Neutrophil (primary cell): ENCODE data around the gene USP25.

ENCODE experiments used
- H3K27ac ChIP-seq: fragments of 200-600 bp; sonication (generic); 2 replicates; pipeline ENCODE4 v1.5.1; 2016; ENCODE audit warnings: mild to moderate bottlenecking, moderate library complexity
- H3K27me3 ChIP-seq: fragments of 200-600 bp; sonication (generic); 2 replicates; pipeline ENCODE4 v1.6.0; 2016; ENCODE audit warnings: mild to moderate bottlenecking
- H3K36me3 ChIP-seq: fragments of 200-600 bp; sonication (generic); 2 replicates; pipeline ENCODE4 v1.5.1; 2017
- H3K4me1 ChIP-seq, 2 experiments: fragments of 200-600 bp in 1 of 2; sonication (generic) in 1 of 2; 1 replicate in 1 of 2; 2 replicates in 1 of 2; pipeline versions ENCODE4 v1.5.1 to v1.6.1; 2013 to 2016; ENCODE audit warnings: low read depth in 1 of 2, low read length in 1 of 2, mild to moderate bottlenecking in 1 of 2, moderate library complexity in 1 of 2; ENCODE audit not compliant: control insufficient read depth in 1 of 2, insufficient read depth in 1 of 2
- H3K4me3 ChIP-seq, 2 experiments: fragments of 200-600 bp in 1 of 2; sonication (generic) in 1 of 2; 1 replicate in 1 of 2; 2 replicates in 1 of 2; pipeline ENCODE4 v1.5.1; 2013 to 2016; ENCODE audit warnings: low read depth in 1 of 2, low read length in 1 of 2, mild to moderate bottlenecking in 1 of 2, moderate library complexity in 1 of 2
- H3K9me3 ChIP-seq: fragments of 200-600 bp; sonication (generic); 2 replicates; pipeline ENCODE4 v1.5.1; 2016
- TF ChIP-seq, protein P1 (sequence below): fragments of 200-600 bp; sonication (generic); IDR thresholded peaks from 2 replicates; pipeline ENCODE4 v1.5.1; 2016; ENCODE audit warnings: antibody characterized with exemption

Gene USP25

DNA sequence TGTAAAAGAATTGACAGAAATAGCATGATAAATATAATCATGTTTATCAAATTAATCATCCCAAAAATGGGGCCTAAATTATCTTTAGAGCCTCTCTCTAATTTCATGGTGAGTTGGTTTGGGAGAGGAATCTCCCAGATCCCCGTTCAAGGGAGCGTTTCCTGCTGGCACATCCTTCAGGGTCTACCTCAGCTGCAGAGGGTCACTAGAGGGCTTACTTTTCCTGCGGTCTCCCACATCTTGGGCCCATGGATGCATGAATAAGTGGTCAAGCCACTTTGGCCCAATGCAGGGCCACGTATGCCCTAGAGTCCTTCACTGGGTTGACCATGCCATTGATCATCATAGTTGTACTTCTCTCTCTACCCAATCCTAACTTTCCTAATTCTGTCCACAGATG lies 164.1 kb downstream of the USP25 start:
- Histone ChIP-seq H3K9me3 (no peaks in the 10 kb centered on the region), H3K4me1 (no peaks in the 10 kb centered on the region), H3K4me3 (no peak overlapping the region), H3K27me3 (no peaks in the 10 kb centered on the region), H3K36me3 (no peaks in the 10 kb centered on the region), H3K27ac (no peak overlapping the region)
- TF ChIP-seq, protein P1, sequence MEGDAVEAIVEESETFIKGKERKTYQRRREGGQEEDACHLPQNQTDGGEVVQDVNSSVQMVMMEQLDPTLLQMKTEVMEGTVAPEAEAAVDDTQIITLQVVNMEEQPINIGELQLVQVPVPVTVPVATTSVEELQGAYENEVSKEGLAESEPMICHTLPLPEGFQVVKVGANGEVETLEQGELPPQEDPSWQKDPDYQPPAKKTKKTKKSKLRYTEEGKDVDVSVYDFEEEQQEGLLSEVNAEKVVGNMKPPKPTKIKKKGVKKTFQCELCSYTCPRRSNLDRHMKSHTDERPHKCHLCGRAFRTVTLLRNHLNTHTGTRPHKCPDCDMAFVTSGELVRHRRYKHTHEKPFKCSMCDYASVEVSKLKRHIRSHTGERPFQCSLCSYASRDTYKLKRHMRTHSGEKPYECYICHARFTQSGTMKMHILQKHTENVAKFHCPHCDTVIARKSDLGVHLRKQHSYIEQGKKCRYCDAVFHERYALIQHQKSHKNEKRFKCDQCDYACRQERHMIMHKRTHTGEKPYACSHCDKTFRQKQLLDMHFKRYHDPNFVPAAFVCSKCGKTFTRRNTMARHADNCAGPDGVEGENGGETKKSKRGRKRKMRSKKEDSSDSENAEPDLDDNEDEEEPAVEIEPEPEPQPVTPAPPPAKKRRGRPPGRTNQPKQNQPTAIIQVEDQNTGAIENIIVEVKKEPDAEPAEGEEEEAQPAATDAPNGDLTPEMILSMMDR, result no peak

DNA sequence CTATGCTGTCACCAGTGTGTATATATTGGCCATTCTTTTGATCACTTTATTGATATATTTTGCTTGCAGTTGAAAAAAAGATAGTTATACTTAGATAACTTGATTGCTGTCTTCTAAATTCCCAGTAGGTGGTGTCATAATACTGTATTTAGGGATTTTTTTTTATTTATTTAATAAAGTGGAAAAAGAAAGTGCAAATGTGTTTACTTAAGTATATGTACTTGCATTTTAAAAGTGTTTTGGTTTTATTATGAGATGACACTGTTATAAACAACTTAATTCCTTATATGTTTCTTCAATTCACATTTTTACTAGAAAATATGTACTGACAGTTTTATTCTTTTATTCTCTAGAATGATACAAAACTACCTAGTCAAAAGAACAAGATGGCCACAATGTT lies 164.8 kb downstream of the USP25 start:
- Histone ChIP-seq H3K4me3 (no peak overlapping the region), H3K27ac (no peak overlapping the region), H3K27me3 (no peaks in the 10 kb centered on the region), H3K9me3 (no peaks in the 10 kb centered on the region), H3K4me1 (no peaks in the 10 kb centered on the region), H3K36me3 (no peaks in the 10 kb centered on the region)
- TF ChIP-seq, protein P1, result no peak

DNA sequence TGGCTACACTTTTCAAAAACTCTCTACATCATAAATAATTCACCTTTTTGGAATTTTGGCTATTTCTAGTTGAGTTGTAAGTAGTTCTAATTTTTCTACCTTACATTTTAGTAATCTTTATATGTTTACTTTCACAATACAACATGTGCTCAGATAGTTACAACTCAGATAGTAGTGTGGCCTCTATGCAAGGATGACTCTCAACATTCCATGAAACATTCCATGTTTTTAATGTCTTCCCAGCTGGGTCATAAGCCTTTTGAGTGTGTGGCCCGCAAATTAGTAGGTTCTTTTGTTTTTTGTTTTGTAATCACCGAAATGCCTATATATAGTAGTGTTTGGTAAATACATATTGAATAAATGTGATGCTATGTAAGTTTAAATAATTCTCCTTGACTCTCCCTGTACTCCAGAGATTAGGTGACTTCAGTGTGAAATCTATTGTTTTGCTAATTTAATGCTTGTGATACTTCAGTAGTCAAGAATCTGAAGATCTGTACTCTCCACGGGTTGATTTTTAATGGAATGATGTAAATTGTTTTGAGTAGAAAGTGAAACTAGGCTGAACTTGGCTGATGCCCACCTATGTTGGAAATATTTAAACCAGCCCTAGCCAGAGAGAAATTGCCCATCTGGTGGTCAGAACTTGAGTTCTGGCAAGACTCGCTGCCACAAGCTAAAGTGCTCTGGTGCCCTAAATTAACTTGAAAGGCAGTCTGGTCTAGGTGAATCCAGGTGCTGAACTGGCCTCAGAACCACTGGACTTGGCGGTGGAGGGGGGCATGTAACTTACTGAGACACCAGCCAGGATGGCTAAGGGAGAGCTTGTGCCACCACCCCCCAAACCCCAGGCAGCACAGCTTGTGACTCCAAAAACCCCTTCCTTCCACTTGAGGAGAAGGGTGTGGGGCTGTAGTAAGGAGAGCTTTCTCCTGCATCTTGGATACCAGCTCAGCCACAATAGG lies 165.6 kb downstream of the USP25 start:
- TF ChIP-seq, protein P1, result no peak
- no peak overlapping the region for H3K27ac ChIP-seq
- H3K9me3 ChIP-seq, result no peaks in the 10 kb centered on the region
- no peak overlapping the region for H3K4me3 ChIP-seq
- H3K27me3 ChIP-seq, result no peaks in the 10 kb centered on the region
- no peaks in the 10 kb centered on the region for H3K4me1 ChIP-seq
- H3K36me3 ChIP-seq, result no peaks in the 10 kb centered on the region

DNA sequence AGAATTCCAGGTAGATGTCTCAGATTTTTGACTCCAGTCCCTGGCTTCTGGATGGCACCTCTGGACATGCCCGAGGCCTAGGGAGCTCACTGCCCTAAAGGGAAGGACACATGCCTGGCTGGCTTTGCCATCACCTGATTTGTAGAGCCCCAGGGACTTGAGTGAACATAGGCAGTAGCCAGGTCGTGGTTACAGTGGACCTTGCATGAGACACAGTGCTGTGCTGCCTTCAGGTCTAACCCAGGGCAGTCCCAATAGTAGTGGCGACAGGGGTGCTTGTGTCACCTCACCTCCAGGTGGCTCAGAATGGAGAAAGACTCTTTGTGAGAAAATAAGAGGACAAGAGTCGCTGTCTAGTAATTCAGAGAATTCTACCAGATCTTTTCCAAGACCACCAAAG lies 166.7 kb downstream of the USP25 start:
- no peaks in the 10 kb centered on the region for H3K27me3 ChIP-seq
- H3K4me1 ChIP-seq, result no peaks in the 10 kb centered on the region
- TF ChIP-seq, protein P1, result no peak
- H3K36me3 ChIP-seq, result no peaks in the 10 kb centered on the region
- H3K27ac ChIP-seq, result no peak overlapping the region
- H3K4me3 ChIP-seq, result no peak overlapping the region
- H3K9me3 ChIP-seq, result no peaks in the 10 kb centered on the region

DNA sequence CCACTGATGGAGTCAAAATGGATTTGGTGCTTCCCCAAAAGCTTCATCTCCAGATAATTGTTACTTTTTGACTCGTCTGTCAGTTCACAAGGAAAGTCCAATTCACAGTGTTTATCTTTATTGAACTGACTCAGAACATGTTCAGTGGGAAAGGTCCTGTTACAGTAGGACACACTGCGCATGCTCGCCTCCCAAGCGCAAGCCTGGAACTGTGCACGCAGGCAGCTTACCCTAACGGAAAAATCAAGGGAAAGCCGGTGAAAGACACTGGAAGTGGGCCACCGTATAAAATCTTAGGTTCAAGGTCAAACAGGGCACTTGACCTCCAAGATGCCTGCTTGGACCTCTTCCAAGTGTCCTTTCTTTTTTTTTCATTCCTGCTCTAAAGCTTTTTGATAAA lies 174.6 kb downstream of the USP25 start:
- TF ChIP-seq, protein P1, result no peak
- Histone ChIP-seq H3K4me3 (no peak overlapping the region), H3K4me1 (no peaks in the 10 kb centered on the region), H3K36me3 (no peaks in the 10 kb centered on the region), H3K27me3 (no peaks in the 10 kb centered on the region), H3K9me3 (no peaks in the 10 kb centered on the region), H3K27ac (no peak overlapping the region)
